A204.1 (cell line): ENCODE results near the gene NONO.
"Not testable (repeated sequence)": the region's sequence is repeated elsewhere in the genome, so short reads cannot be mapped to it uniquely, and the experiment has no call there.

Source experiments
- FAIRE-seq: peaks from 2 replicates; lab custom pipeline; 2012; peaks lifted over from hg19 to GRCh38; lab: Jason Lieb, UNC

Gene NONO

DNA sequence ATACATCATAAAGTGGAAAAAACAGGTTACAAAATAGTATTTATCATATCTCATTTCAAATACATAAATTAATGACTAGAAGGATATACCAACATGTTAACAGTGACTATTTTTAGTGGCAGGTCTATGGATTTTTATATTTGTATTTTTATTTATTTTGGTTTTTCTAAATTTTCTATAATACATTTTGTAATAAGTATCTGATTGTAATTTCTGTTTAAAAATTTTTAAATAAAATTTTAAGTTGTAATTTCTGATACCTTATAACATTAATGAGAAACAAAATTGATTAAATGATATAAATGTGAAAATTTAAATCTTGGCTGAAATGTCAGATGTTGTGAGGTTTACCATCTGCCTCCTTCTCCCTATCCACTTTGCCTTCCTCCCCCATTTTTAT is 2.5 kb downstream of the NONO start:
- FAIRE-seq = peak; percentile 83

GRCh38 chrX:71291381-71291780 is 7.9 kb downstream of the NONO start:
- no peak for FAIRE-seq

GRCh38 chrX:71292669-71293365 is 9.4 kb downstream of the NONO start:
- no peak for FAIRE-seq

- FAIRE-seq = no peak
These were observed 13.4 kb downstream of the NONO start for GRCh38 chrX:71296806-71297205.

DNA sequence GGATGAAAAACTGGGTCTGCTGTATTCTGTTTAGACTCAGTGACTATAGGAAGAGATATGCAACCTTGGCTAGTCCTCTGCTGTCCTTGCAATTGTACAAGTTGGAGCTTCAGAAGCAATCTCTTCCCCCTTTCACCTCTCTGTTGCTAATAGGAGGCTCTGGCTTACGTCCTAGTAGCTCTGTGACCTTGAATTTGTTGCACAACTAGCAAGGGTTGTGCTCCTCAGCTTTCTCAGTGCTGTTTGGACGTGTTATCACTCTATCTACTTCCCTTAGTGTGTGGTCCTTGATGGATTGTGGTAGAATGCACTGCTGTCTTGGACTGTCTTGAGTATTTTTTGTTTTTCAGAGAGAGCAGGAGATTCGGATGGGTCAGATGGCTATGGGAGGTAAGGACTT is 14.7 kb downstream of the NONO start:
- FAIRE-seq = no peak

DNA sequence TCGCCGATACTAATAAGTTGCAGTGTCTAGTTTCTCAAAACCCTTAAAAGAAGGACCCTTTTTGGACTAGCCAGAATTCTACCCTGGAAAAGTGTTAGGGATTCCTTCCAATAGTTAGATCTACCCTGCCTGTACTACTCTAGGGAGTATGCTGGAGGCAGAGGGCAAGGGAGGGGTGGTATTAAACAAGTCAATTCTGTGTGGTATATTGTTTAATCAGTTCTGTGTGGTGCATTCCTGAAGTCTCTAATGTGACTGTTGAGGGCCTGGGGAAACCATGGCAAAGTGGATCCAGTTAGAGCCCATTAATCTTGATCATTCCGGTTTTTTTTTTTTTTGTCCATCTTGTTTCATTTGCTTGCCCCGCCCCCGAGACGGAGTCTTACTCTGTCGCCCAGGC is 16.6 kb downstream of the NONO start:
- not testable (repeated sequence) for FAIRE-seq

GRCh38 chrX:71300495-71300894 is 17.1 kb downstream of the NONO start:
- FAIRE-seq = not testable (repeated sequence)

DNA sequence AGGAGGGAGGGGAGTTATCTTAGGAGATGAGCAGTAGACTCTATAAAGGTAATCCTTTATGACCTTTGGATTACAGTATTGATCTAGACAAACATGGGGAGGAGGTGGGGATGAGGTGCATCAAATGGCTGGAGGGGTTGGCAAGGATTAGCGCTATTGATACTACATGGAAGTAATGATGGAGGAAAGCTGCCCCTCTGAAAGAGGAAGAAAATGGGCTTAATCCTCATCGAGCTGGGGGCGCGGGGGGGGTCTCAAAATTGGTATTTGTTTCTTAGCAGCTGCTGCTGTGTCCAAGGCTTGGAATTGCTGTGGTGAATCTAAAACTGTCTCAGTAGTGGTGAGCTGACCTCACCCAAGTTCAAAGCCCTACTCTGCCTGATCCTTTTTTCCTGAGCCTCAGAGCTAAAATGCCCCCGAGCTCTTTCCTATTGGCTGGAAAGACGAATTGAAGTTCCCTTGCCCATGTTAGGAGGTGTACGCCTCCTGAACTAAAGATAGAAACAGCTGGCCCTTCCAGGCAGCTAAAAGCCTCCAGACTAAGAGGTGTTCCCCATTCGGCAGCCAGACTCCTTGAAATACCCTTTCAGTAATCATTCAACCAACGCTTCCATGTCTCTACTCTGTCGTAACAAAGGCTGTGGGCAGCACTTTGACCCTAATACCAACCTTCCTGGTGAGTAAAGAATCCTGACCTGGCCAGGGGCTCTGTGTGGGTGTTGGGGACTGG is 17.9 kb downstream of the NONO start, which contains the start of gene ITGB1BP2:
Gene ITGB1BP2 (plus strand): TSS at position 556 of the 730 bp plus-strand sequence. CDS start 57 bp downstream, at position 613.
- no peak for FAIRE-seq

DNA sequence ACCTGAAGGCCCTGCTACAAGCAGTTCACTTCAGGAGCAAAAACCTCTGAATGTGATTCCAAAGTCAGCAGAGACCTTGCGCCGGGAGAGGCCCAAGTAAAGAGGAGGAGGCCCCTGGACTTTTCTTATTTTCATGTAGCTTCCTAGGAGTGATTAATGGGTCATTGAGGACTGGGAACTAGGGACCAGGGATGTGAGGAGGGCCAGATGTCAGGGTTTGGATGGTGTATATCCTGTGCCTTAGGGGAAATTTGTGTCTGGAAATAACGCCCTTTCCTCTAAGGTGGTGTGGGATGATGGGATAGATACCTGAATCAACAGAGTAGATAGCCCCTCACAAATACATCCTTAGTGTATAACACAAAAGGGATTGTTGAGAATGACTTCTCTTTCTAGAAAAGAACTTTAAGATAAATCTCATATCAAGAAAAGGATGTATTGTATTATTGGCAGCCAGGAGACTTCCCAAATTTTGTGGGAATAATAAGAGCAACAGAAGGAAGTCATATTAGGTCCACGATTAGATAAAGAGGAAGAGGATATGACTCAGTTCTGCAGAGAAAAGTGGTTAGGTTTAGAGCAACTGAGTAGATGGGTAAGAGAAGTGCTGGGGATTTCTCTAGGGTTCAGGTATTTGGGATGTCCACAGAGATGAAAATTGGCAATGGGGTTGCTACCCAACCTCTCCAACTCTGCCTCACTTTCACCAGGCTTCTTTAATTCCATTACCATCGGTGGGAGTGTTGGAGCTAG is 19.2 kb downstream of the NONO start:
- no peak for FAIRE-seq

GRCh38 chrX:71304561-71304960 is 21.1 kb downstream of the NONO start:
- no peak for FAIRE-seq

DNA sequence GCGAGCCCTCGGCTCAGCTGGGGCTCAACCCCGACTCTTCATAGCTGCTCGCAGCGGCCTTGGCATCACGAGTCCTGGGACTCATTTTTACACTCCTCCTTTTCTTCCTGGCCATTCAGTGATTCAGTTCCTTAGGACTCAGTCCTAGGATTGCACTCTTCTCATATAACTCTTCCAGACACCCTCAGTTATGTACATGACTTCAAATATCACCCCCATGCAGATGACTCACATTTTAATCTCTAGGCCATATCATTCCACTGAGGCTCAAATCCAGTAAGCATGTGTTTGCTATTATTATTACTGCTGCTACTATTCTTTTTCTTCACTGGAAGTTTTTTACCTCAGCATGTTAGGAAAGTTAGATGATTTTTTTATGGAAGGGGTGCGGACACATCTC is 32.5 kb downstream of the NONO start:
- FAIRE-seq = no peak

DNA sequence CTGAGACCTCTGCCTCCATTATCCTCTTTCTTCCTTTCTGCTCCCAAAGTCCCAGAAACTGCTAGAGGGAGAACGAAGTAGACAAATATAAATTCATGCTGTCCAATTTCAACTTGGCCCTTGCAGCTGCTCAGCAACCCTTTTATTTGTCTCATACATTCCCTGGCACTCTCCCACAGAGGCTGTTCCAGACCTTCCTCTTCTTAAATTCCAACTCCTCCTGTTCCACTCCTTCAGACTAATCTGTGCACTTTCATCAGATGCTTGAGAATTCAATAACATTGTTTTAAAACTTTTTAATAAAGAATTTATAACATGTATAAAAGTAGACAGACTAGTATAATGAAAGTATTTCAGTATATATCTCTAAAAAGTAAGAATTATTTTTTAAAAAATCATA is 33.5 kb downstream of the NONO start:
- not testable (repeated sequence) for FAIRE-seq

DNA sequence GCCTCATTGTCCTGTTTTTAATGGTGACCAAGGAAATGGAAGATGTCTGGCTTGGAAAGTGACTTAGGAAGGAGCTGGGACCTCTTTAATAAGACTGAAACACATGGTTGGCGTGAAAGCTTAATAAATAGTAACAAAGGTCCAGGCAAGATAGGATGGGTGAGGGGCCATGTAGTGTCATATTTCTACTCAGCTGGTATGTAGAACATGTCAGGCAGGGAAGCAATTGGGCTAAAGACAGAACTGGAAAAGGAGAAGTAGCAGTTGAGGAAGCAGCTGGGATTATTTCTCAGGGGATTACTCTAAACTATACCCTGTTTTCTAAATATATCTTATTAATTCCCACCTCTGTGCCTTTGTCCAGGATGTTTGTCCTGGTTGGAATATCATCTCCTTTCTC is 36.7 kb downstream of the NONO start:
- FAIRE-seq = no peak

- FAIRE-seq = no peak
These were observed 38.3 kb downstream of the NONO start for GRCh38 chrX:71321731-71322130.

DNA sequence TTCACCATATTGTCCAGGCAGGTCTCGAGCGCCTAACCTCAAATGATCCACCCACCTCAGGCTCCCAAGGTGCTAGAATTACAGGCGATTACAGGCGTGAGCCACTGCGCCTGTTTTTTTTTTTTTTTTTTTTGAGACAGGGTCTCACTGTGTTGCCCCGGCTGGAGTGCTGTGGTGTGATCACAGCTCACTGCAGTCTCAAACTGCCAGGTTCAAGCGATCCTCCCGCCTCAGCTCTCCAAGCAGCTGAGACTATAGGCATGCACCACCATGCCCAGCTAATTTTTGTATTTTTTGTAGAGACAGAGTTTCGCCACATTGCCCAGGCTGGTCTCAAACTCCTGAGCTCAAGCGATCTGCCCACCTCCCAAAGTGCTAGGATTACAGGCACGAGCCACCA is 41.0 kb downstream of the NONO start:
- FAIRE-seq = not testable (repeated sequence)

- no peak for FAIRE-seq
These were observed 43.0 kb downstream of the NONO start for GRCh38 chrX:71326394-71326793.

GRCh38 chrX:71349151-71349665 is 65.8 kb downstream of the NONO start:
- not testable (repeated sequence) for FAIRE-seq

DNA sequence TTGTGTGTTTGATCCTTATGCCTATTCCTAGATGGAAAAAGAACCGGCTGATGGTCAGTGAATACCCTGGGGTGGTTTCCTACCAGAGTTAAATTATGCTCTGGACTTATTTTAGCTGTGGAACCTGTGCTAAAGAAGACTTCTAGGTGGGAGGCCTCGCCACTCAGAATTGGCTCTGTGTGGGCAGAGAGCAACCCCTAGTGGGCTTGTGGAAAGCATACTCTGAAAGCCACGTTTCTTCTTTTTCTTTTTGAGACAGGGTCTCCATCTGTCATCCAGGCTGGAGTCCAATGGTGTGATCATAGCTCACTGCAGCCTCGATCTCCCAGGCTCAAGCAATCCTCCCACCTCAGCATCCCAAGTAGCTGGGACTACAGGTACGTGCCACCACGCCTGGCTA is 66.4 kb downstream of the NONO start:
- not testable (repeated sequence) for FAIRE-seq
